ENCODE results near the gene PIKFYVE.
"Not testable (repeated sequence)": the region's sequence is repeated elsewhere in the genome, so short reads cannot be mapped to it uniquely, and the experiment has no call there.

PIKFYVE gene

DNA sequence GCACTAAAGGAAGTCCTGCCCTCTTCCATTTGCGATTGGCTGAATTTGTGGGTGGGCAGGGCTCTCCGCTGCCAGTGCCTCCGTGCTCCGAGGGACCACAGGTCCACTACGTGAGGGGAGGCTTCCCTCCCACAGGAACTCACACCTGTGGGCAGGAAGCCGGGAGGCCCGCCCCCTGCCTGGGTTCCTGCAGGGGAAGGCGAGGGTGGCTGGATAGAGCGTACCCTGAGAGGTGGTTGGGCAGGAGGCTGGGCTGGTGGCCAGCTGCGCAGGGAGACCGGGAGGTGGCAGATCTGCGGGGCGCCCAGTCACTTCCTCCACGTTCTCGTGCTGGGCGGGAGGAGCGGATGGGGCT, 93.6 kb downstream of the PIKFYVE start:
- DNase-seq (ENCODE audit: extremely low read depth in 1 of 2, low read depth in 1 of 2) = no peak

GRCh38 chr2:208360259-208361076, 94.4 kb downstream of the PIKFYVE start:
- DNase-seq (ENCODE audit: extremely low read depth in 1 of 2, low read depth in 1 of 2) = no peak

GRCh38 chr2:208361077-208361441, 95.0 kb downstream of the PIKFYVE start:
- no peak for DNase-seq (ENCODE audit: extremely low read depth in 1 of 2, low read depth in 1 of 2)

GRCh38 chr2:208363485-208363884, 97.4 kb downstream of the PIKFYVE start:
- no peak for DNase-seq (ENCODE audit: extremely low read depth in 1 of 2, low read depth in 1 of 2)

DNA sequence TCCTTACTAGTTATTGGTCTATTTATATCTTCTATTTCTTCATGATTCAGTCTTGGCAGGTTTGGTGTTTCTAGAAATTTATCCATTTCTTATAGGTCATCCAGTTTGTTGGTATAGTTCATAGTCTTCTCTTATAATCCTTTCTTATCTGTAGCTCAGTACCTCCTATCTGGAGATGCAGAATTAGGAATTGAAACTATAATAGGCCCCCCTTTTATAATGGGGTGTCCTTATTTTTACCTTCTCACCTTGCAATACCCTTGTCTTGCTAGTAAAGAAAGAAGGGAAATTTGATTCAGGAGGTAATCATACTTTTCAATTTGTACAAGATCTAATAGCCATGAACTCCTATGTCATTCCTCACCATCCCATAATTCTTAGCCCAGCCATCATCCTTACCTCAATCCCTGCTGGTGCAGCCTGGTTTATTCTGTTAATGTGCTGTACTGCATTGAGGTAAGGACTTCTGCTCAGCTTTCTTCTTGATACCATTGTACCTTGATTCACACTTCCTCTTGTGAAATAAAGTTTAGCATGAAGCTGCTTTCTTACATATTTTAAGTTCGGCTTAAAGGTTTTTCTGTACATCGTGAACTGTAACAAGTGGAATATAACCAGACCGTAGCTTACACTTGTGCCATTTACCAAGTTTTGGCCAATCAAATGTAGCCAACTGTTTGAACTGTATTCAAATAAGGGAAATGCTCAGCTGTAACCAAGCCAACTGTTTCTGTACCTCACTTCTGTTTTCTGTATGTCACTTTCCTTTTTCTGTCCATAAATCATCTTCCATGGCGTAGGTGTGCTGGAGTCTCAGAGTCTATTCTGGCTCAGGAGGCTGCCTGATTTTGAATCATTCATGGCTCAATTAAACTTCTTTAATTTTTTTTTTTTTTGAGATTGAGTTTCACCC, 100.4 kb downstream of the PIKFYVE start:
- no peak for DNase-seq (ENCODE audit: extremely low read depth in 1 of 2, low read depth in 1 of 2)

- DNase-seq (ENCODE audit: extremely low read depth in 1 of 2, low read depth in 1 of 2) = no peak
Observed at GRCh38 chr2:208369091-208369490, 103.0 kb downstream of the PIKFYVE start.

DNA sequence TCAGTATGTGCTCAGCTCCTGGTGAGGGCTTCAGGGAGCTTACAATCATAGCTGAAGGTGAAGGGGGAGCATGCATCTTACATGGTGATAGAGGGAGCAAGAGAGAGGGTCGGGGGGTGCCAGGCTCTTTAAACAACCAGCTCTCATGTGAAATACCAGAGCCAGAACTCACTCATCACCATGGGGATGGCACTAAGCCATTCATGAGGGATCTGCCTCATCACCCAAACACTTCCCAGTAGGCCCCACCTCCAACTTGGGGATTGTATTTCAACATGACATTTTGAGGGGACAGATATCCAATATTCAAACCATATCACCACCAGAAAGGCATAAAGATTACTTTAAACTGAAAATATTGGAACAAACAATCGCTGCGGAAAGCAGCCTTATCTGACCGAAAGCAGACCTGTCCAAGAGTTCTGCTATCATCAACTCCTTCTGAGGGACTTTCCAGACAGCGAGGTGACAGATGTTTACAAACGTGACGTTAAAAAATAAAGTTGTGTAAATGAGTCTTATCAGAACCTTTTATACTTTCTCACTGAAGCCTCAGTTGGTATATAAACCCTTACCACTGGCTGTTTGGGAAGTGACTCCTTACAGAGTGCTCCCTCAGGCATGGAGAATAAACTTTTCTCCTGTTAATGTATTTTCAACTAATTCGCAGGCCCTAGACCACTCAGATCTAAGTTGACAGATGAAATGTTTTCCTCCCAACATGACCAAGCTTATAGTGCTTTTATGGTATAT, 105.0 kb downstream of the PIKFYVE start:
- no peak for DNase-seq (ENCODE audit: extremely low read depth in 1 of 2, low read depth in 1 of 2)

DNA sequence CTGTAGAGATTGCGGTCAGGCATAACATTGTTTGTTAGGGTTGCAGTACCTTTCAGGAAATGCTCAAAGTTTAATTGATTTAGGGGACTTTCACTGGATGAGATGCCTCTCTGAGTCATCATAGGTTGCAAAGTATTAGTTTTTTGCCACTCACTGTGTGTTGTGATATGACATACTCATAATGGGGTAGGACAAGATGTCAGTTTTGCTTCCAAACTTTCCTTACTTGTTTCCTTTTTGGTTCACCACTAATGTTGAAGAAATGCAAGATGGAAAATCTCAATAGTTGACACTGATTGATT, 105.5 kb downstream of the PIKFYVE start:
- no peak for DNase-seq (ENCODE audit: extremely low read depth in 1 of 2, low read depth in 1 of 2)

GRCh38 chr2:208373460-208374089, 107.5 kb downstream of the PIKFYVE start:
- no peak for DNase-seq (ENCODE audit: extremely low read depth in 1 of 2, low read depth in 1 of 2)

DNA sequence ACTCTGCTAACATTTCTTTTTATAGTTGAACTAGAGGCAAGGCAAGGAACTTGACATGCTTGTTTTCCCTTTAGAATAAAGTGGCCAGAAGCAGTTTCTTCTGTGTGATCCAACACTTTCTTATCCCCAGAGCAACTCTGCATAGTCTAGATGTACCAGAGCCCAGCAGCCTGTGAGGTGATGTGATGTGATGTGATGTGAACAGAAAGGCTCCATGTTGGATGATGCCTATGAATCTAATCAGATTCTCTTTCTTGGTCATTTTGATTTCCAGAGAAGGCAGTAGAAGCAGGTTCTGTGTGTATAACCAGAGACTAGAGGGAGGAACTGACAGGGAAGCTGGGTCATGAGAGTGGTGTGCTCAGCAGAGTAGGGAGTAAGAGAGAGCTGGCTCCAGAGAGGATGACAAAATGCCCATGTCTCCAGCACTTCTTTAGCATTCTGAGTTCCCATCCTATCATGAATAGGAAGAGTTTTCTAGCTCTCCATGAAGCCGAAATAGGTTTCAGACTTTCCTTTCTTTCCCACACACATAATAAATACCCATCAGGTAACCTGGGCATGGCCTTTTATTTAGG, 109.5 kb downstream of the PIKFYVE start:
- no peak for DNase-seq (ENCODE audit: extremely low read depth in 1 of 2, low read depth in 1 of 2)

GRCh38 chr2:208377344-208377860, 111.3 kb downstream of the PIKFYVE start:
- not testable (repeated sequence) for DNase-seq (ENCODE audit: extremely low read depth in 1 of 2, low read depth in 1 of 2)

- DNase-seq (ENCODE audit: extremely low read depth in 1 of 2, low read depth in 1 of 2) = no peak
Observed at GRCh38 chr2:208379192-208379591, 113.1 kb downstream of the PIKFYVE start.

DNA sequence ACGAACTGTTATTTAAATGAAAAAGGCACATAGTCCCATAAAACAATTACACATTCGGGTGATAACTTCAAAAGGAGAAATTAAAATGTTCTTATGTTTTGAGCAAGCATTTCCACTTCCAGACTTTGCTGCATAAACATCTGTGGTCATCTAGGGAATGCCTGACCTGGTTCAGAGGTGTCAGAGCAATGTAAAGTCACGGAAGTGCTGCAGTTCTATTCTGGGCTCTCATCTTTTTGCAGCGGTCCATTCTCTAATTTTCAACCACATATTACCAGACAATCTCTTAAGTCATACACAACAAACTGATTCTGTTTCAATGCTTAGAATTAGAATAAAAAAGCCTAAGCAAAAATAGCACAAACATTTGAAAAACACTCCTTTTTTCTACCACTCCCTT, 118.6 kb downstream of the PIKFYVE start:
- no peak for DNase-seq (ENCODE audit: extremely low read depth in 1 of 2, low read depth in 1 of 2)

DNA sequence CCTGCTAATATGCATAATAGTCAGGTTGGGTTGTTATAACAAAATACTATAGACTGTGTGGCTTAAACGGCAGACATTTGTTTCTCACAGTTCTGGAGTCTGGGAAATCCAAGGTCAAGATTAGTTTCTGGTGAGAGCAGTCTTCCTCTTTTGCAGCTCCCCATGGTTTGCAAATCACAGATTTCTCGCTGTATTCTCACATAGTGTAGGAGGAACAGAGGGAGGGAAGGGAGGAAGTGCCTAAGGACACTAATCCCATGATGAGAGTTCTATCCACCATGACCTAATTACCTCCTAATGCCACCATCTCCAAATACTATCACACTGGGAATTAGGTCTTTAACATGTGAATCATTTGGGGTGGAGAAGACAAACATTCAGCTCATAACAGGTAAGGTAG, 120.5 kb downstream of the PIKFYVE start:
- no peak for DNase-seq (ENCODE audit: extremely low read depth in 1 of 2, low read depth in 1 of 2)

GRCh38 chr2:208389940-208390339, 123.9 kb downstream of the PIKFYVE start:
- DNase-seq (ENCODE audit: extremely low read depth in 1 of 2, low read depth in 1 of 2) = no peak

DNA sequence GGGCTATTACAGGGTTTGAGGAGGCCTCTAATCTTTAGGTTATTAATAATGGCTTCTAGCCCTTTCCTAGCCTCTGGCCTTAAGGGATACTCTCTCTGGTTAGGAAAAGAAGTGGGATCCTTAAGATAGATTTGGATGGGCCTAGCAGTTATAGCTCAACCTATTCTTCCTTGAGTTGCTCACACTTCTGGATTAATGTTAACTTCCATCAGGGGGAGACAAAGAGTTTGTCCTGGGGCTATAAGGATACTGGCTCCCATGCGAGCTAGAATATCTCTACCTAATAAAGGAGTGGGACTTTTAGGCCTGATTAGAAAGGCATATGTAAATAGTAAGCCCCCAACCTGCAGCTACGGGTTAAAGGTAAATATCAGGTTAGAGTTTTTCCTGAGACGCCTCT, 126.2 kb downstream of the PIKFYVE start:
- no peak for DNase-seq (ENCODE audit: extremely low read depth in 1 of 2, low read depth in 1 of 2)

- DNase-seq (ENCODE audit: extremely low read depth in 1 of 2, low read depth in 1 of 2) = not testable (repeated sequence)
Observed at GRCh38 chr2:208396796-208397195, 130.7 kb downstream of the PIKFYVE start.

DNA sequence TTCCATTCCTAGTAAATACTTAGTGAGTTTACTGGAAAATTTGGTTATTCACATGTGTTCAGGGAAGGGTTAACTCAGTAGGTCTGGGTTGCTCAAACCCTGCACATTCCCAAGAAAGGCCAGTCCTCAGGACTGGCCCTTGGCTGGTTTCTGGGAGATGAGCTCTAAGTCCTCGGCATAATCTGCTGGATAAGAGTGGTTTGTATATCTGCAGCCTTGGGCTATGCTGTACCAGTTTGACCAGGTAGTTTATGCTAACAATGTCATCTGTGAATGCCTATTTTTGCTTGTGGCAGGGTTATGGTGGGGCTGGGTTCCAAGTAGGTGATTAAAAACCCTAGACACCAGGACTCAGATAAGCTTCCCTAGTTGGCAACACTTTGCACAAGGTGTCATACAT, 133.1 kb downstream of the PIKFYVE start:
- DNase-seq (ENCODE audit: extremely low read depth in 1 of 2, low read depth in 1 of 2) = no peak

GRCh38 chr2:208406474-208407451, 140.7 kb downstream of the PIKFYVE start, which contains the start of gene PTH2R:
PTH2R (plus strand) TSS chr2:208406792; CDS start chr2:208407044, 252 bp downstream.
- no peak for DNase-seq (ENCODE audit: extremely low read depth in 1 of 2, low read depth in 1 of 2)

Measured in activated CD8-positive, alpha-beta memory T cell treated with anti-CD3 and anti-CD28 coated beads for 1 hour (primary cell).